ENCODE results near the gene EPHB2.

EPHB2 gene

DNA sequence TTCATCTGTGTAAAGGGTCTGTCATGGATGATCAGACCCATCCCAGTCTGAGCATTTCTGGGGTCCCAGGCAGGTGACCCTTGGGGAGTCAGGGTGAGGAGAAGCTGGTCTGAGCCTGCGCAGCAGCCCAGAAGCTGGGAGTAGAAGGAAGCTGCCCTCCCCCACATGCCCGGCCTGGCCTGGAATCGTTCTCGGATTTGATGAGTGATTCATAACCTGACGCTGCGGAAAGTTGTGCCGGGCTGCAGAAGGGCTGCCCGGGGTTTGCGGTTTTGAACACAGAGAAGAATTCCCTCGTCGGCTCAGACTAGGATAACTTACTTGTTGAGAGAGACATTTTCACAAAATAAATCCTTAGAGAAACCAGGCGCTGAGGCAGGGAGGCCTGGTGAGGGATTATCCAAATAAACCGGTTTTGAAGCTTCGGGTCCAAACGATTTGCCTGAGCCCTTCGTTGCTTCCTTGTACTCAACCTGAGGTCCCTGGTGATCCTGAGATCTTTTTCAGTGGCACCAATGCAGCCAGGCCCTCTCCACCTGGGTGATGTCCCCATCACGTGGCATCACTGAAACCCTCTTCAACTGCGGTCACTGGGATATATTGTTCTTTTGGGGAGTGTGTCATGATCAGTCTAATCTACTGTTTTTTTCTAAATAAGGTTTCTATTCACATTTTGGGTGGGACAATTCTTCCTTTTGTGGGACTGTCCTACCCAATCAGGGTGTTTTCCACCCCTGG is 29.2 kb downstream of the EPHB2 start:
- no peak overlapping the region for H3K4me3 ChIP-seq (ENCODE audit: low read depth, low read length)
- TF ChIP-seq, protein P1, sequence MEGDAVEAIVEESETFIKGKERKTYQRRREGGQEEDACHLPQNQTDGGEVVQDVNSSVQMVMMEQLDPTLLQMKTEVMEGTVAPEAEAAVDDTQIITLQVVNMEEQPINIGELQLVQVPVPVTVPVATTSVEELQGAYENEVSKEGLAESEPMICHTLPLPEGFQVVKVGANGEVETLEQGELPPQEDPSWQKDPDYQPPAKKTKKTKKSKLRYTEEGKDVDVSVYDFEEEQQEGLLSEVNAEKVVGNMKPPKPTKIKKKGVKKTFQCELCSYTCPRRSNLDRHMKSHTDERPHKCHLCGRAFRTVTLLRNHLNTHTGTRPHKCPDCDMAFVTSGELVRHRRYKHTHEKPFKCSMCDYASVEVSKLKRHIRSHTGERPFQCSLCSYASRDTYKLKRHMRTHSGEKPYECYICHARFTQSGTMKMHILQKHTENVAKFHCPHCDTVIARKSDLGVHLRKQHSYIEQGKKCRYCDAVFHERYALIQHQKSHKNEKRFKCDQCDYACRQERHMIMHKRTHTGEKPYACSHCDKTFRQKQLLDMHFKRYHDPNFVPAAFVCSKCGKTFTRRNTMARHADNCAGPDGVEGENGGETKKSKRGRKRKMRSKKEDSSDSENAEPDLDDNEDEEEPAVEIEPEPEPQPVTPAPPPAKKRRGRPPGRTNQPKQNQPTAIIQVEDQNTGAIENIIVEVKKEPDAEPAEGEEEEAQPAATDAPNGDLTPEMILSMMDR (IDR thresholded peaks at IDR 0.05; ENCODE audit: low read depth, low read length): no peak
- no peaks in the 10 kb centered on the region for H3K27me3 ChIP-seq (ENCODE audit: insufficient read depth, low read depth, severe bottlenecking)
- H3K36me3 ChIP-seq: no peaks in the 10 kb centered on the region; the same call in 1 of the 2 replicates
- no peak overlapping the region for H3K27ac ChIP-seq
- peak; percentile 24 for DNase-seq
- H3K9me3 ChIP-seq (ENCODE audit: severe bottlenecking): no peaks in the 10 kb centered on the region

DNA sequence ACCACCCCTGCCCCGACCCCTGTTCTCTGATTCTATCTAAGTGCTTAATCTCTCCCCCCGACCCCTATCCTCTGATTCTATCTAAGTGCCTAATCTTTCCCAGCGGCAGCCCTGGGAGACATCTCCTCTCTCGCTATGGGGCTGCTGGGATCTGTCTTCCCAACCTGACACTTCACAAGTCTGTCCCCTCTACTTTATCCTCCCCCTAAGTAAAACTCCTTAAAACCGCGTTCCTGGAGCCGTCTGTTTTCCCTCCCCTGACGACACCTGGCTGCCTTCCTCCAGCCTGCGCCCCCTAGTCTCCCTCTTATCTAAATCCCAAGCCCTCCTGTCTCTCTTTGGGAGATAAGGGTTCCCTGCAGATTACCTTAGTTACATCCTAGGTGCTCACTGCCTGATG is 30.5 kb downstream of the EPHB2 start:
- Histone ChIP-seq H3K27ac (no peak overlapping the region), H3K36me3 (no peaks in the 10 kb centered on the region; the same call in 1 of the 2 replicates)
- TF ChIP-seq, protein P1 (IDR thresholded peaks at IDR 0.05; ENCODE audit: low read depth, low read length): no peak; the same call in 1 of the 2 replicates

DNA sequence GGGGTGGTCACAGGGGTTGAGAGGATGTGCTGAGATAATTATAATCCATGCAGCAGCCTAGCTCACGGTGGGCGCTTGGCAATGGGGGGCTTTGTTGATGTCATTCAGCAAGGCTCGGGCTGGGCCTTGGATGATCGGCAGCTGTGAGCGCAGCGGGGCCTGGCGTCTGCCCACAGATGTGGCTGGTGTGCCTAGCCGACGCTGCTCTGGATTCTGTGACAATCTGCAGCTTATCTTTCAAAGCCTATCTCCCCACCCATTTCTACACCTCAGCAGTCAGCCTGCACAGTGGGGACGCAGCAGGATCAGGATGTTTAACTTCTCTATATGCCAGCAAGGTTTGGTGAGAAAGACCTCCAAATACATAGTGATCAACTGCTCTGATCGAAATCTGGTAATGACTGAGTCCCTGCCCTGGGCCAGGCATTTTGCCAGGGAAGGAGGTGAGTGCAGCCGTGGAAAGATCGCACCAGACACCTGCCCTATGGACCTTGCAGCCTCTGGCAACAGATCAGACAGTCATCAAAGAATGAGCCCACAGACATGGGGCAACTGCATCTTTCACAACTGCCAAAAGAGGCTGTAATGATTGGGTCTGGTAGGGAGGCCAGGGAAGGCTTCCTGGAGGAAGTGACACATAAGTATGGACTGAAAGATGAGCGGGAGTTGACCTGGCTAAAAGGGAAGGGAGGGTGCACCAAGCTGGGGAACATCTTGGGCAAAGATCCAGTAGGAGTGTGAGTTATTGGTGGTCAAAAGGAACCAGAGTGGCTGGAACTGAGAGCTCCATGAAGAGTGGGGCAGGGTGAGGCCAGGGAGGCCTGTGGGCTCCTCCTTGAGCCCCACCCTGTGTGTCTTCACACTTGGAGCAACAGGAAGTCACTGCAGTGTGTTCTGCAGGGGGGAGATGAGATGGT is 35.3 kb downstream of the EPHB2 start:
- H3K4me3 ChIP-seq (ENCODE audit: low read depth, low read length): no peak overlapping the region
- H3K36me3 ChIP-seq: no peaks in the 10 kb centered on the region
- no peaks in the 10 kb centered on the region for H3K9me3 ChIP-seq (ENCODE audit: severe bottlenecking)
- H3K27ac ChIP-seq: no peak overlapping the region
- H3K27me3 ChIP-seq (ENCODE audit: insufficient read depth, low read depth, severe bottlenecking): no peaks in the 10 kb centered on the region
- TF ChIP-seq, protein P1 (IDR thresholded peaks at IDR 0.05; ENCODE audit: low read depth, low read length): no peak
- DNase-seq: no peak

More for the DNA sequence above, 30.5 kb downstream of the EPHB2 start:
- DNase-seq: peak; percentile 35
- no peak overlapping the region for H3K4me3 ChIP-seq (ENCODE audit: low read depth, low read length)
- H3K27me3 ChIP-seq (ENCODE audit: insufficient read depth, low read depth, severe bottlenecking): no peaks in the 10 kb centered on the region
- H3K9me3 ChIP-seq (ENCODE audit: severe bottlenecking): no peaks in the 10 kb centered on the region

DNA sequence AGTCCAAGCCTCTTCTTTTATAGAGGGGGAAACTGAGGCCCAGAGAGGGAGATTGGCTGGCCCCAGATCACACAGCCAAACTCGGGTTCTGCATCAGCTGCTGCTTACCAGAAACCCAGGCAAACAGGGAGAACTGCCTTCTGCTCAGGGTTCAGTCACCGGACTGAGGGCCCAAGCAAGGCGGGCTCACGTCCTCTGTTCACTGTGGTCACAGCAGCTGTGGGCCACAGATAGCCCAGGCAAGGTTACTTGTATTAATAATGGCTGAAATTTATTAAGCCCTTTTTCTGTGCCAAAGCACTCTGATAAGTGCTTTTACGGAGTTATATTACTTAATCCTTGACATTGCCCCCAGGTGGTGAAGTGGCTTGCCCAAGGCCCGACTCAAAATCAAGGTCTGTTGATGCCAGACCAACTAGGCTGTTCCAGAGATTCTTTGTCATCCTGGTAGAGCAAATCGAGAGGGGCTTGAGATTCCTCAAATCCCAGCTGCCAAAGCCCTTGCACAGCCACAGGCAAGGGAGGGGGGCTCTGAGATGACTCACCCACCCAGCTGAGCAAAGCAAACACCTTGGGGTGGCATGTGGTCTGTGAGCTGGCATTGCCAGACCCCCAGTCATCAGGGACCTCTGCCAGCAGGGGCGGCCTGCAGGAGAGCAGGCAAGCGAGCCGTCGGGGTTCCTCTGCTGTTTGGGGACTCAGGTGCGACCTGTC is 36.5 kb downstream of the EPHB2 start:
- Histone ChIP-seq H3K4me3 (ENCODE audit: low read depth, low read length) (no peak overlapping the region), H3K9me3 (ENCODE audit: severe bottlenecking) (no peaks in the 10 kb centered on the region), H3K36me3 (no peaks in the 10 kb centered on the region), H3K27ac (no peak overlapping the region), H3K27me3 (ENCODE audit: insufficient read depth, low read depth, severe bottlenecking) (no peaks in the 10 kb centered on the region)
- no peak for DNase-seq
- TF ChIP-seq, protein P1 (IDR thresholded peaks at IDR 0.05; ENCODE audit: low read depth, low read length): no peak

DNA sequence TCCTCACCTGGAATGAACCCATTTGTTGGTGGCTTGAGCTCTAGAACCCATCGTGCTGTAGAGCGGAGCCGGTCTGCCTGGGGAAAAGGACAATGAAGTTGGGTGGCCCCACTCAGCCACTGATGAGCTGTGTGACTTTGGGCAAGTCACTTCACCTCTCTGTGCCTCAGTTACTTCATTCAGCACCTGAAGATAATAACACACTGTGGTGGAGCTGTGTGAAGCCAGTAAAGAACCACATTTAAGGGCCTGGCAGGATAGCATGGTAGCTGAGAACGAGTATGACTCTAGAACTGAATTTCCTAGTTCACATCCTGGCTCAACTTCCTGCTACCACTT is 37.1 kb downstream of the EPHB2 start:
- Histone ChIP-seq H3K36me3 (no peaks in the 10 kb centered on the region), H3K27me3 (ENCODE audit: insufficient read depth, low read depth, severe bottlenecking) (no peaks in the 10 kb centered on the region), H3K27ac (no peak overlapping the region), H3K9me3 (ENCODE audit: severe bottlenecking) (no peaks in the 10 kb centered on the region), H3K4me3 (ENCODE audit: low read depth, low read length) (no peak overlapping the region)
- TF ChIP-seq, protein P1 (IDR thresholded peaks at IDR 0.05; ENCODE audit: low read depth, low read length): no peak
- no peak for DNase-seq
